Activated T-cell treated with anti-CD3 and anti-CD28 coated beads for 24 hours (primary cell): Measurements from ENCODE around the gene C10orf95.
"Not testable (repeated sequence)": the region's sequence is repeated elsewhere in the genome, so short reads cannot be mapped to it uniquely, and the experiment has no call there.

Experiments
- DNase-seq: peaks from one replicate; pipeline ENCODE4 v3.0.0-alpha.2; 2020; ENCODE audit warnings: low read depth

C10orf95 gene

DNA sequence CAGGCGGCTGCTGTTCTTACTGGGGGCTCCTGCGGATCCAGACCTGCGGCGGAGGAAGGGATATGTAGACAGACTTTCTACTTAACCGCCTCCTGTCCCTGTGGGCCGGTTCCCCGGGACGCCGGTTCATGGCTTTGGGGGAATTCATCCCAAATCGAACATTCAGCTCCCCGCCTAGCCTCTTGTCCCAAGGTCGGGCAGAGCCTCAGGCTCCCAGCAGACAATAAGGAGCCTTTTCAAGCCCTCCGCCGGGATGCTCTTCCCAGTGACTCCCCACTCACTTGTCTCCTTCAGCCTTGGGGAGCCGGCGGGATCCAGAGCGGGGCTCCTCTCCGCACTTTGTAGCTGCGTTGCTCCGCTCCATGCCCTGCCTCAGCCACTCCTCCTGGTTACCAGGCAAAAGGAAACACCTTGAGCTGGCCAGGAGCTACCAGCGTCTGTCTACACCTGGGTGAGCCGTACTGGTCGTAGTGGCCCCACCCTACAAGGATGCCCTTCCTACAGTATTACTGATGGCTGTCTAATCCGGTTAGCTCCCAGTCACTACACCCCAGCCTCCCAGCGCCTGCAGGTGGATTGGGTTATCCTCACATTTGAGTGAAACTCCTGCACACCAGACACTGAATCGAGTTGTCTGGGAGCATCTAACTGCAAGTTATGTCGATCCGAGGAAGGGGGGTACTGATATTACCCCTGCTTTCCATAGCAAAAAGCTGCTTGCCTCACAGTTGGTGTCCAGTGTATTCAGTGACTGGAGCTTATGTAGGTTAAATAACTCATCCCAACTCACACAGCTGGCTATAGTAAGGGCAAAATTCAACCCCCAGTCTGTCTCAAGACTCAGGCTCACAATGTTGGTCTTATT is at the start of gene C10orf95:
Gene C10orf95 (minus strand): TSS at position 439 of the 865 bp plus-strand sequence. CDS start 450 bp downstream, outside the sequence.
- DNase-seq = no peak

- not testable (repeated sequence) for DNase-seq
Measured at GRCh38 chr10:102500686-102501085, 49.3 kb upstream of the C10orf95 start.

DNA sequence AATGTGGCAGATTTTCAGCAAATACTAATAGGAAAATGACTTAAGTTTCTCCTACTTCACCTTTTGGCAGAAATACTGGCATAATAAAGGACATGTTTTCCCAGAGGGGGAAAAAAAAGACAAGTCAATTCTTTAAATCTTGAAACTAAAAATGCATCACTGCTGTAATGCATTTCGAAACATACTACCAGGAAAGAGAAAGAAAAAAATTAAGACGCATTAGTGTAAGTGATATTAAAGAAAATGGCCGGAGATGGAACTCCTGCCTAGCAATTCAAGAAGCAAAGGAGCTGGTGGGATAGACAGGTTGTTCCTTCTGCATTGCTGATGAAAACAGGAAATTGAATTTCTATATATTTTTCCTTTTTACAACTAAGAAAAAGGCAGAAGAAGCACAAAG is 48.0 kb upstream of the C10orf95 start:
- DNase-seq = no peak

DNA sequence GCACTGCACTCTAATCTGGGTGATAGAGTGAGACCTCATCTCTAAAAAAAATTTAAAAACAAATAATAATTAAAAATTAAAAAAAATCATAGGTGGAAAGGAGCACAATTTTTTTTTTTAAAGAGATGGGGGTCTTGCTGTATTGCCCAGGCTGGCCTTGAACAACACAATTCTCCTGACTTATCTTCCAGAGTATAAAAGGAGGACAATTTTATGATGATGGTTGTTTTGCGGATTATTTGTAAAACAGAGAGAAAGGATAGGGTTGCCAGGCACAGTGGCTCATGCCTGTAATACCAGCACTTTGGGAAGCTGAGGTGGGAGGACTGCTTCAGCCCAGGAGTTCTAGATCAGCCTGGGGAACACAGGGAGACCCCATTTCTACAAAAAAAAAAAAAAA is 46.2 kb upstream of the C10orf95 start:
- DNase-seq = no peak

DNA sequence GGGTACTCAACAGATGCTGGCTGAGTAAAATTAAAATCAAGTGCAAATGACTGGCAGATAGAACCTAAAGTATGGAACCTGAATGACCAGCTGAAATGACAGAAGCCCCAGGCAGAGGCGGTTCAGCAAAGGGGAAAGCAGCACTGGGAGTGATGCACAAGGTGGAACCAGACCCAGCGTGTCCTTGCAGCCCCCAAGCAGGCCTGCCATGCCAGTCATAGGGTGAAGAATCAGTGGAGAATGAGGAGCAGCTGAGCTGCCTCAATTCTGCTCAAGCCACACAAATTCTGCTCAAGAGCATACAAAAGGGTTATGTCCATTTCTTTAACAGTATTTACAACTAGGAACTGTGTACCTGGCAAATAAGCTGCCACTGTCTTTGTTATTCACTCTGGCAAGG is 42.4 kb upstream of the C10orf95 start:
- DNase-seq = no peak

DNA sequence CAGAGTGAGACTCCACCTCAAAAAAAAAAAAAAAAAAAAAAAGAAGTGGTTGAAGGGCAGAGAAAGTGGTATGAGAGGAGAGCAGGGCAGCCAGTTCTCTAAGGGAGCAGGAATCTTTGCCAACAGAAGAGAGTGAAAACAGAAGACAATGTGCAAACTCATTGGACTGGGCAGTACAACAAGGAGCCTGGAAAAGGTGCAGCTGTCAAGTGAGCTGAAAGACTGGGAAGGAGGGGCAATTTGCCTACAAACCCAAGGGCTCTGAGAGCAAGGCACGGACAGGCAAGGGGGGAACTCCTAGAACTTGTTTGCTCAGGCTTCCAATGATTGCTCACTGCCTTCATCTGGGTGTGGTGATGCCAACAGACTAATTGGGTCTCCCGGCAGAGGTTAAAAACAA is 41.6 kb upstream of the C10orf95 start:
- no peak for DNase-seq

GRCh38 chr10:102492344-102492939 is 41.1 kb upstream of the C10orf95 start:
- no peak for DNase-seq

DNA sequence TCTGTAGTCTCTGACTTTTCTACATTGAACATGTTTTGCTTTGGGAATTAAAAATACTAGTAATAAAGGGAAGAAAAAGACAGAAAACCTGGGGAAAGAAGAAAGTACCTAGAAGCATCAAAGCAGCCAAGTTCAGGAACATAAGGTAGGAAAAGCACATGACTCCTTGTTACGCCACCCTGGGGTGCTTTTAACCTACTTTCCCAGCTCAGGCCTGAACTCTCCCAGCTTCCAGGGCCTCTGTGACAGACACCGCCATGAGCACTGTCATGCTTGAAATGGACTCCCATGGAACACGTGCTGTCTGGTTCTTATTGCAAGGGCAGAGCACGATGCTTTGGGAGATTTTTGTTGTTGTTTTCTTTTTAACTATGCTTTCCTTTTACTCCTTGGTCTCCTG is 39.8 kb upstream of the C10orf95 start:
- no peak for DNase-seq

DNA sequence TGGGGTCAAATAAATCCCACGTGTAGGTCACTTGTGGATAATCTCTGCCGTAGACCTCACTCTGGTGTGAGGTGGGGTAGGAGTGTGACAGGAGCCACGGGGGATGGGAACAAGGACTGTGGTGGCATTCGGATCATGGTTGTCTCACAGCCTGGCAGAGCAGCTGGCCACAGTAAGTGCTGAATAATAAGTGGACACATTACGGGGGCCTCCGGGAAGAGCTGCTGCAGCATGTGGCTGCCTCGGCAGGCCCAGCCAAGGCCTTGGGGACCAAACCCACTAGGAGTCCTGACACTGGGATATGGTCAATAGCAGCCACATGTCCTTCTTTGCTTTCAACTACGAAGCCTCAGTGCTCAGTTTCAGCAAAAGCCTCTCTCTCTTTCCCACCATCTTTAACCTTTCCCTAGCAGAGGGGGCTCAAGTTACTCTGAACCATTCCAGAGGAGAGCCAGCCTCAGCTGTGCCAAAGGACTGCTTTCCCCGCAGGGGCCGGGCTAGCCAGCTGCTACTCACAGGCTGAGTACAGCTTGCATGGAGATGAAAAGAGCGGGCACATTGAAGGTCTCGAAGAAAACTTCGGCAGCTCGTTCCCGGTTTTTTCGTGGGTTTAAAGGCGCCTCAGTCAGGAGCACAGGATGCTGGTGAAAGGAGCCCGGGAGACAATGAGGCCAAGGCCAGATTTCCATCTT is 33.9 kb upstream of the C10orf95 start:
- no peak for DNase-seq

DNA sequence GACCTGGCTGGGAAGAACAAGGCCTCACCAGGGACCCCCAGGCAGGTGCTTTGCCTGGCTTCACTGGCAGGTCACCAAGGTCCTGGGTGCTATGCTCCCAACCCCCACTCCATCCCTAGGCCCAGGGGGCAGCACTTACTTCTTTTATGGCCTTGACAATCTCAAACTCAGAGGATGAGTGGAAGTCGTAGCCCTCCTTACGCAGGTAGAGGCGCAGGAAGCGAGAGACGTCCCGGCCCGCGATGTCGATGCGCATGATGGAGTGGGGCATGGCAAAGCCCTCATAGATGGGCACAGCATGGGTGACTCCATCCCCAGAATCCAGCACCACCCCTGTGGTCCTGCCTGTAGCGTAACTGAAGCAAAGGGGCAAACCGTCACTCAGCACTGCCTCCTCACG is 32.7 kb upstream of the C10orf95 start:
- DNase-seq = no peak

- no peak for DNase-seq
Measured at GRCh38 chr10:102480396-102480795, 29.1 kb upstream of the C10orf95 start.

DNA sequence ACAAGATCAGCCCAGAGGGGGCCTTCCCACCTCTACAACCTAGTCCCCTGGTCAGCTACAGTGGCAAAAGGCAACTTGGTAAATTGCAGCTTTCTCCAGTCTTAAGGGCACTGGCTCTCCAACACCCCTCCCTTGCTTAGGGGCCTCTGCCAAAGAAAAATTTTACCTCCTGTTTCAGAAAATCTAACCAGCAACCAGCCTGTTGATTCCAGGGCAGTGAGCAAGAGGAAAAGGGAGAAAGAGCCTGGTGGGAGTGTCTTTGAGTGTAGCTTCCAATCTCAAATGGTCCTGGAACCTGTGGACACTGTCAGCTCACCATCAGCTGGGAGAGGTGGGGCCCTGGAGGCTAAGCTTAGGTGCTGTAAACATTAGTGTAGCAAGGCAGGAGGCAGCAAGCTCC is 28.3 kb upstream of the C10orf95 start:
- DNase-seq = no peak

- DNase-seq = no peak
Measured at GRCh38 chr10:102476466-102477141, 25.3 kb upstream of the C10orf95 start.

DNA sequence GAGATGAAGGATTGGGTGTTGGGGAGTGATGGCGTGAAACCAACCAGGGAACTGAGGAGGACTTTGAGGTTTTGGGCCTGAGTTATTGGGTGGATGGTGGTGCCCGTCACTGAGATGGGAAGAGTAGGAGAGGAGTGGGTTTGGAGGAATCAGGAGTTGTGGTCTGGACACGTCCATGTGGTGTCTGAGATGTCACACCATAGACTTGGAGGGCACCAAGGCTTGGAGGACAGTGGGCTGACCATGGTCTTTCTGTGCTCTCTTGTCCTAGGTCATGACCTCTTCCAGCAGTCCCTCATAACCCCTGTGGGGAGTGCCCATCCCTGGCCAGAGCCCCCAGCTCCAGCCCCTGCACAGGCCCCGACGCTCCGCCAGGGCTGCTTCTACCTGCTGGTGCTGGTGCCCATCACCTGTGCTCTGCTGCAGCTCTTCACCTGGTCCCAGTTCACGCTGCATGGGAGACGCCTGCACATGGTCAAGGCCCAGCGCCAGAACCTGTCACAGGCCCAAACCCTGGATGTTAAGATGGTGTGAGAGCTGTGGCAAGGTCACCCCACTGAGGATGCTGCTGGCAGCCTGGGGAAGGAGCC is 24.2 kb upstream of the C10orf95 start:
- no peak for DNase-seq

GRCh38 chr10:102473445-102474331 is 22.3 kb upstream of the C10orf95 start:
- no peak for DNase-seq

DNA sequence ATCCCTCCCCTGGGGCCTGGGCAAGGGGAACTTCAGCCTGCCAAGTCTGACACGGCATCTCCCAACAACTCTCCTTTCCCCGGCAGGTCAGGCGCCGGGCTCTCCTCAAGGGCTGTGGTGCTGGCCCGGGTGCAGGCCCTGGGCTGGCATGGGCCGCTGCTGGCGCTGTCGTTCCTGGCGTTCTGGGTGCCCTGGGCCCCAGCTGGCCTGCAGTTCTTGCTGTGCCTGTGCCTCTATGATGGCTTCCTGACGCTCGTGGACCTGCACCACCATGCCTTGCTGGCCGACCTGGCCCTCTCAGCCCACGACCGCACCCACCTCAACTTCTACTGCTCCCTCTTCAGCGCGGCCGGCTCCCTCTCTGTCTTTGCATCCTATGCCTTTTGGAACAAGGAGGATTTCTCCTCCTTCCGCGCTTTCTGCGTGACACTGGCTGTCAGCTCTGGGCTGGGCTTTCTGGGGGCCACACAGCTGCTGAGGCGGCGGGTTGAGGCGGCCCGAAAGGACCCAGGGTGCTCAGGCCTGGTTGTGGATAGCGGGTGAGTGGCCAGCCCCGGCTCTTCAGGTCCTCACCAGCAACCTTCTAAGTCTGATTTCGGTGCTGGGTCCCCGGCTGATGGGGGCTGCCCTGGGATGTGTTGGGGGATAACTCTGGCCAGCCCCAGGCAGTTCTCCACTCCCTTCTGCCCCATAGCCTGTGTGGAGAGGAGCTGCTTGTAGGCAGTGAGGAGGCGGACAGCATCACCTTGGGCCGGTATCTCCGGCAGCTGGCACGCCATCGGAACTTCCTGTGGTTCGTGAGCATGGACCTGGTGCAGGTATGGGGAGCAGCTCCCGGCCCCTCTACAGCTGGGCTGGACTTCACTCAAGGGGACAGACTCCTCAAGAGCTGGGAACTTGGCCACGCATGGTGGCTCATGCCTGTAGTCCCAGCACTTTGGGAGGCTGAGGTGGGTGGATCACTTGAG is 19.5 kb upstream of the C10orf95 start:
- no peak for DNase-seq

GRCh38 chr10:102468683-102469082 is 17.3 kb upstream of the C10orf95 start:
- no peak for DNase-seq

DNA sequence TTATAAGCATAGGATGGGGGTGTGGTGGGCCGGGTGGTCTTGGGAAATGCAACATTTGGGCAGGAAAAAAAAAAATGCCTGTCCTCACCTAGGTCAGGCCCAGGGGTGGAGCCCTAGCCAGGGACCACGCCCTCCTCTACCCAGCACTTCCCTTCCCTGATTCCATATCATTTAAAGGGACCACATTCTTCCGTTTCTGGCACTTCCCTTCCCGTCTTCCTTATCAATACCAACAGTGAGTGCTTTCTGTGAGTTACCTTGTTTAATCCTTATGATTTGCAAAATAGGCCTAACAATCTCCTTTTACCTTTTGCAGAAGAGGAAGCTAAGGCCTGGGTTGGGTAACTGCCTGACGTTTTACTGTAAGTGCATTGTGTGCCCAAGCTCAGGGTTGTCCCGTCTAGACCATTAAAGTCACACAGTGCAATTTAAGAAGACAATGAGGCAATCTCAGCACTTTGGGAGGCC is 16.7 kb upstream of the C10orf95 start:
- no peak for DNase-seq

GRCh38 chr10:102467318-102467717 is 16.0 kb upstream of the C10orf95 start:
- DNase-seq = no peak

- DNase-seq = no peak
Measured at GRCh38 chr10:102465466-102465865, 14.1 kb upstream of the C10orf95 start.
